Ascending aorta (tissue), 2 donors: Measurements from ENCODE around the gene RALGPS1. TPM values are rescaled to one million over a fixed set of nuclear protein-coding genes. Genes with fewer than 3 reads are reported as not detected.

Experiments used
- DNase-seq, 2 donors: peaks; one replicate each; pipeline ENCODE4 v3.0.0-alpha.2; 2019; ENCODE audit warnings: low spot score in 2 of 2
- H3K27ac ChIP-seq, 2 donors: fragments of 200-600 bp; sonication (generic); one replicate each; pipeline ENCODE4 v1.5.1; 2016 to 2017; ENCODE audit warnings: mild to moderate bottlenecking in 1 of 2
- H3K27me3 ChIP-seq: fragments of 200-600 bp; sonication (generic); one replicate; pipeline ENCODE4 v1.5.1; 2017
- H3K36me3 ChIP-seq, 2 donors: fragments of 200-600 bp; sonication (generic); one replicate each; pipeline ENCODE4 v1.5.1; 2016
- H3K4me1 ChIP-seq, 2 donors: fragments of 200-600 bp; sonication (generic); one replicate each; pipeline ENCODE4 v1.5.1; 2016 to 2017; ENCODE audit warnings: mild to moderate bottlenecking in 1 of 2
- H3K4me3 ChIP-seq, 2 donors: fragments of 200-600 bp; sonication (generic); one replicate each; pipeline ENCODE4 v1.5.1; 2016 to 2017; ENCODE audit warnings: mild to moderate bottlenecking in 1 of 2
- H3K9me3 ChIP-seq, 2 donors: fragments of 200-600 bp; sonication (generic); one replicate each; pipeline ENCODE4 v1.5.1; 2016
- CTCF ChIP-seq, 3 experiments: fragments of 200-600 bp in 2 of 3; fragments of 450-650 bp in 1 of 3; sonication (generic) in 2 of 3; IDR thresholded peaks; one replicate each; pipeline ENCODE4 v1.5.1; 2016 to 2019; ENCODE audit warnings: antibody characterized with exemption in 3 of 3, mild to moderate bottlenecking in 1 of 3, moderate library complexity in 1 of 3
- intact Hi-C: fragments of 100-400 bp; cut with DNase I; formaldehyde crosslinking; loops from one replicate; pipeline ENCODE4 v1.15.1; 2023
- total RNA-seq: library from RNA; depleted of rRNA; stranded (reverse); fragments of >200 nt; gene quantifications from one replicate; pipeline ENCODE4 v1.1.0, GENCODE V29; 2016

The RALGPS1 gene
- total RNA-seq, 1 donor from 2014 or later, result 9.8 TPM

- intact Hi-C loops, result no loop called here
- H3K36me3 ChIP-seq, result no peaks in the 10 kb centered on the region
- no peaks in the 10 kb centered on the region for H3K27me3 ChIP-seq
- no peak overlapping the region for H3K27ac ChIP-seq
- H3K4me3 ChIP-seq, result no peak overlapping the region
- no peak for TF ChIP-seq CTCF (IDR thresholded peaks at IDR 0.05)
- no peaks in the 10 kb centered on the region for H3K4me1 ChIP-seq
- H3K9me3 ChIP-seq, result no peaks in the 10 kb centered on the region
- no peak for DNase-seq
Measured at GRCh38 chr9:126933334-126933980, 18.9 kb downstream of the RALGPS1 start.

GRCh38 chr9:126934441-126934840, 19.9 kb downstream of the RALGPS1 start:
- H3K27ac ChIP-seq, result no peak overlapping the region
- no peaks in the 10 kb centered on the region for H3K4me1 ChIP-seq
- no peaks in the 10 kb centered on the region for H3K36me3 ChIP-seq
- intact Hi-C loops, result no loop called here
- H3K27me3 ChIP-seq, result no peaks in the 10 kb centered on the region
- H3K4me3 ChIP-seq, result no peak overlapping the region
- TF ChIP-seq CTCF (IDR thresholded peaks at IDR 0.05), result no peak
- no peak for DNase-seq
- no peaks in the 10 kb centered on the region for H3K9me3 ChIP-seq

GRCh38 chr9:126935630-126936029, 21.0 kb downstream of the RALGPS1 start:
- Histone ChIP-seq H3K27me3 (no peaks in the 10 kb centered on the region), H3K36me3 (no peaks in the 10 kb centered on the region), H3K27ac (no peak overlapping the region), H3K4me3 (no peak overlapping the region), H3K9me3 (no peaks in the 10 kb centered on the region), H3K4me1 (no peaks in the 10 kb centered on the region)
- intact Hi-C loops, result no loop called here
- DNase-seq, result no peak
- no peak for TF ChIP-seq CTCF (IDR thresholded peaks at IDR 0.05)

GRCh38 chr9:126937444-126937843, 22.9 kb downstream of the RALGPS1 start:
- Histone ChIP-seq H3K27ac (no peak overlapping the region), H3K9me3 (no peaks in the 10 kb centered on the region), H3K4me3 (no peak overlapping the region), H3K4me1 (no peaks in the 10 kb centered on the region), H3K27me3 (no peaks in the 10 kb centered on the region), H3K36me3 (no peaks in the 10 kb centered on the region)
- intact Hi-C loops, result no loop called here
- TF ChIP-seq CTCF (IDR thresholded peaks at IDR 0.05), result no peak
- no peak for DNase-seq

- Histone ChIP-seq H3K9me3 (no peaks in the 10 kb centered on the region), H3K36me3 (no peaks in the 10 kb centered on the region), H3K4me1 (no peaks in the 10 kb centered on the region), H3K27me3 (no peaks in the 10 kb centered on the region), H3K4me3 (no peak overlapping the region), H3K27ac (no peak overlapping the region)
- intact Hi-C loops, result no loop called here
- peak in 1 of 2 donors; percentile 55 for DNase-seq
- no peak for TF ChIP-seq CTCF (IDR thresholded peaks at IDR 0.05)
Measured at GRCh38 chr9:126938327-126938726, 23.7 kb downstream of the RALGPS1 start.

- no peak overlapping the region for H3K27ac ChIP-seq
Measured at GRCh38 chr9:126939821-126940221, 25.2 kb downstream of the RALGPS1 start.

More at GRCh38 chr9:126939821-126940221, 25.2 kb downstream of the RALGPS1 start:
- Histone ChIP-seq H3K27me3 (no peaks in the 10 kb centered on the region), H3K9me3 (no peaks in the 10 kb centered on the region), H3K36me3 (no peaks in the 10 kb centered on the region), H3K4me1 (no peaks in the 10 kb centered on the region), H3K4me3 (no peak overlapping the region)
- intact Hi-C loops, result loop anchor here (1.0 kb wide), 1 partner anchor 259 kb away; no protein-coding TSS in a partner anchor
- no peak for TF ChIP-seq CTCF (IDR thresholded peaks at IDR 0.05)
- no peak for DNase-seq
